Epithelial cell of esophagus (primary cell): ENCODE results near the gene ZNF503.

Experiments used
- DNase-seq: peaks from one replicate; pipeline ENCODE4 v3.0.0; 2010; ENCODE audit warnings: low read depth
- H3K4me3 ChIP-seq: 2 replicates; pipeline ENCODE4 v1.5.1; 2011; ENCODE audit warnings: mild to moderate bottlenecking, low read length, control low read depth
- TF ChIP-seq, protein P1 (sequence below): IDR thresholded peaks from 2 replicates; pipeline ENCODE4 v1.5.1; 2011; ENCODE audit warnings: low read depth, mild to moderate bottlenecking, low read length, control low read depth, inconsistent platforms; ENCODE audit not compliant: insufficient read depth; ENCODE audit errors: missing control alignments

Gene ZNF503

DNA sequence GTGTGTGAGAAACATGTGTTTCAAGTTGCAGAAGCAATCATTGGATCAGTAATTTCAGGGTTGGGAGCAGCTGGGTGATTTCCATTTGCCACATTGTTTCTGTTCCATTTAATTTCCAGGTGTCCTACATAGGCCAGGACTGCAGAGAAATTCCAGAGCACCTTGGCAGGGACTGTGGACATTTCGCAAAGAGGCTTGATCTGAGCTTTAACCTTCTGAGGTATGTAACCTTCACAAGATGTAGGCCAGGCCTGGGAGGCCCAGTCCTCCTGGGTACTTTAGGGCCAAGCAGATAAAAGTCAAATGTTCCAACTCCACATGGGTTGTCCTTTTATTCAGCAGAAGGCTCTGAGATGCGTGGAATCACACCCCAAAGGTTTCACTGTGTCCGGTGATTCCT, 36.7 kb upstream of the ZNF503 start:
- DNase-seq, result no peak
- H3K4me3 ChIP-seq, result no peak overlapping the region
- TF ChIP-seq, protein P1, sequence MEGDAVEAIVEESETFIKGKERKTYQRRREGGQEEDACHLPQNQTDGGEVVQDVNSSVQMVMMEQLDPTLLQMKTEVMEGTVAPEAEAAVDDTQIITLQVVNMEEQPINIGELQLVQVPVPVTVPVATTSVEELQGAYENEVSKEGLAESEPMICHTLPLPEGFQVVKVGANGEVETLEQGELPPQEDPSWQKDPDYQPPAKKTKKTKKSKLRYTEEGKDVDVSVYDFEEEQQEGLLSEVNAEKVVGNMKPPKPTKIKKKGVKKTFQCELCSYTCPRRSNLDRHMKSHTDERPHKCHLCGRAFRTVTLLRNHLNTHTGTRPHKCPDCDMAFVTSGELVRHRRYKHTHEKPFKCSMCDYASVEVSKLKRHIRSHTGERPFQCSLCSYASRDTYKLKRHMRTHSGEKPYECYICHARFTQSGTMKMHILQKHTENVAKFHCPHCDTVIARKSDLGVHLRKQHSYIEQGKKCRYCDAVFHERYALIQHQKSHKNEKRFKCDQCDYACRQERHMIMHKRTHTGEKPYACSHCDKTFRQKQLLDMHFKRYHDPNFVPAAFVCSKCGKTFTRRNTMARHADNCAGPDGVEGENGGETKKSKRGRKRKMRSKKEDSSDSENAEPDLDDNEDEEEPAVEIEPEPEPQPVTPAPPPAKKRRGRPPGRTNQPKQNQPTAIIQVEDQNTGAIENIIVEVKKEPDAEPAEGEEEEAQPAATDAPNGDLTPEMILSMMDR, result no peak

DNA sequence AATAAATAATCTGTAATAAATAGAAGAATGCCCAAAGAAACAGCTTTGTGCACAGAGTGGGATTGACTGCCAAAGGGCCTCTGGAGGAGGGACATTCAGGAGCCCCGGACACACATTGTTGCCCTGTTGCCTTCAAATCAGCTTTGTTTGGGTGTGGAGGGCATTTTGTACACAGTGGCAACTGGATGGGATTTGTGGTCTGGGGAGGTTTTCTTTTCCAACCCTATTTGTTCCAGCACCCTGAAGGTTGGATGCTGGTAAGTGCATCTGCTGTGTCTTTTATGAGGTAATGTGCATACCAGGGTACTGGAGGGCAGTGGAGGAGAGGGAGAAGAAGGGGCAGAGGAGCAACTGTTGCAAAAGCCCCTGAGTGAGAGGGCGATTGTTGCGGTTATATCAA, 36.1 kb upstream of the ZNF503 start:
- no peak for DNase-seq
- no peak overlapping the region for H3K4me3 ChIP-seq
- TF ChIP-seq, protein P1, result no peak

DNA sequence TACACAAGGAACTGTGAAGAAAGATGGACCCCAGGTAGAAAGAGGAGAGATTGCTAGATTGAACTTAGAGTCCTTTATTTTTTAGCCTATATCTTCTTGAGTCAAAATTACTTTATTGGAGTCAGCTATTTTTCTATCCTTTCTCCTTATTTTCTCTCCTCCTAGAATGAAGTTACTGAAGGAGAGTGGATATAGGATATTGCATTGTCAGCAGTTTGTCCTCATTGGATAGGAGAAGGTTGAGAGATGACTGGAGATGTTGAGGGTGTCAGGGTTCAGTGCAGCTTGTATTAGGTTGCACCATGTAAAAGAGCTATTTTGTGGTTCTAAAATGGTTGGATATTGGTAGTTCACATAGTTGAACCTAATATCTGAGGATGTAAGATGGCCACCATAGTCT, 35.3 kb upstream of the ZNF503 start:
- H3K4me3 ChIP-seq, result no peak overlapping the region
- TF ChIP-seq, protein P1, result no peak
- no peak for DNase-seq

DNA sequence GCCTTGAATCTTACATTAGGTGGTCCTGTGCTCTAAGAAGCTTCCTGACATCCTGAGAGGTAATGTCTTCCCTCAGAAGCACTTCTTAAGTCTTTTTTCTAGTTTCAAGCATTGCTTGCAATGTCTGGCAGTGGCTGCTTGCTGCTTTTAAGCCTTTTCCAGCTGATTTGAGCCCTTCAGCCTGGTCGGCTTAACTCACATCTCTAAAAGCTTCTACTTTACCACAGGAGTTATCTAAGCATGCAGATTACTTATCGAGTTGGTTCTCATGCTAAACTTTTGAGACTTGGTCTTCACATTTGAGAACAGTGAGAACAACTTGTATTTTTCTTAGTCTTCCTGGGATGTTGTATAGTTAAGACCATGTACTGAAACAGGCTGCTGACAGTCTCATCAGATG, 33.7 kb upstream of the ZNF503 start:
- no peak overlapping the region for H3K4me3 ChIP-seq
- TF ChIP-seq, protein P1, result no peak
- DNase-seq, result no peak

DNA sequence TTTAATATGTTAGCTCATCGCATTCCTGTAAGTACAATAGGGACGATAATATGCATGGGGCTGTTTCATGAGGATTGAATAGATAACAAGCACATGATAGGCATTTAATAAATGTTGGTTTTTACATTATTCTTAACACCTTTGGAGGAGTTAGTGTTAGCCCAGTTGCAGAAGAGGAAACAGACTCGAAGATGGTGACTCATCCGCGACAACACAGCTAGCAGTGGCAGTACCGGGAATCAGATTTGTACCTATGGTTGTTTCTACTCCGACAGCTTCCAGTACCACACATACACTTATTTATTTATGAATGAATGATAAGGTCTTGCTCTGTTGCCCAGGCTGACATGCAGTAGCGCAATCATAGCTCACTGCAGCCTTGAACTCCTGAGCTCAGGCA, 32.7 kb upstream of the ZNF503 start:
- DNase-seq, result peak; percentile 47
- TF ChIP-seq, protein P1, result no peak
- no peak overlapping the region for H3K4me3 ChIP-seq

DNA sequence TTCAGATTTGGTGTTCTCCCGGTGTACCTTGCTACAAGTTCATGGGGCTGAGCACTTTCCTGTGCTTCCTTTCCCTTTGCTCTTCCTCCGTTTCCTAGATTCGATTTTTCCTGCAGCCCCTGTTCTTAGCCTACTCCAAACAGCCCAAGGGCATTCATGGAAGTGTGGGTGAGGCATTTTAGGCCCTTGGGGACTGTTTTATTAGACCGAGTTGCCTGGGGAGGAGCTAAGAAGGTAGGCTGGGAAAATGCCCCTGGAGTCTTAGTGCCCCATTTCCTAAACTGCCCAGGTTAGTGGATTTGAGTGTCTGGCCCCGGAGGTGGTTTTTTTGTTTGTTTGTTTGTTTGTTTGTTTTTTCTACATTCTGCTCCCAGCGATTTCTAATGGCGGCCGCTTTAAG, 31.7 kb upstream of the ZNF503 start:
- DNase-seq, result no peak
- TF ChIP-seq, protein P1, result no peak
- no peak overlapping the region for H3K4me3 ChIP-seq

DNA sequence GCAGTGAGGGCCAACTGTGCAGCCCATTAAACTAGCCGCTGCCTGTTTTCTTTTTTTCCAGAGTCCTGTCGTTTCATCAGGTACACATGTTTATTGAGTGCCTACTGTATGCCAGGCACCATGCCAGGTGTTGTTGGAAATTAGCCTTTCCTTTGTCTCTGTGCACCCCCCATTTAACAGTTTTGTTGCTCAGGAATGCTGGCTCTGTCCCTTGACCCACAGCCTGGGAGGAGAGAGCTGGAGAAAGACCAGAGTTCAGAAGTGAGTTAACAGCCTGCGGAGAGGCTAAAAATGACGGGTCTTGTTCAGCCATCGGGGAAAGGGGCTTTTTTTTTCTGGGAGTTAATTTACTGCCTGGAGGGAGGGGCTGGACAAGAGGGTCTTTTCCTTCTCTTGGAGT, 31.2 kb upstream of the ZNF503 start:
- DNase-seq, result no peak
- TF ChIP-seq, protein P1, result no peak
- H3K4me3 ChIP-seq, result no peak overlapping the region
